ENCODE data around the gene FZD2.
"Not testable (repeated sequence)": the region's sequence is repeated elsewhere in the genome, so short reads cannot be mapped to it uniquely, and the experiment has no call there.

GRCh38 chr17:44590762-44591161 lies 33.5 kb downstream of the FZD2 start:
- TF ChIP-seq CTCF (conservative IDR thresholded peaks at IDR 0.05); EZH2 (IDR thresholded peaks at IDR 0.05; ENCODE audit: low read depth): not testable (repeated sequence)
